ENCODE results near the gene NAMPT. TPM values are rescaled to one million over a fixed set of nuclear protein-coding genes. Genes with fewer than 3 reads are reported as not detected.

The NAMPT gene
- total RNA-seq, 1 experiment from 2014 or later = 80.8 TPM

GRCh38 chr7:106249488-106249887 is 35.3 kb downstream of the NAMPT start:
- ChIA-PET CTCF (no interaction called here), POLR2A (no interaction called here)
- Histone ChIP-seq H3K9me3 (ENCODE audit: control insufficient read depth, insufficient read depth, low read depth, low read length) (no peaks in the 10 kb centered on the region; the same call in 1 of the 2 replicates), H3K4me3 (ENCODE audit: low read depth in 2 of 2, low read length in 2 of 2) (no peak overlapping the region), H3K36me3 (ENCODE audit: control insufficient read depth, insufficient read depth, low read length) (peaks cover 13% of the 10 kb centered on the region), H3K27ac (ENCODE audit: low read length) (no peak overlapping the region), H3K4me1 (ENCODE audit: control insufficient read depth, insufficient read depth, low read length) (no peaks in the 10 kb centered on the region), H3K27me3 (ENCODE audit: control insufficient read depth, insufficient read depth, low read length) (no peaks in the 10 kb centered on the region)
- in situ Hi-C loops (cut with HindIII; ENCODE audit: low pct_unique_long_range_greater_than_20kb, low sequenced_read_pairs) (no loop called here), intact Hi-C loops (cut with micrococcal nuclease; ENCODE audit: unreplicated experiment) (no loop called here)
- no peak for TF ChIP-seq POLR2AphosphoS5 (IDR thresholded peaks at IDR 0.05; ENCODE audit: low read depth, low read length)
- TF ChIP-seq SIN3A (IDR thresholded peaks at IDR 0.05; ENCODE audit: borderline replicate concordance, insufficient read depth, low read depth, low read length) = no peak
- no peak for TF ChIP-seq TCF7L2 (IDR thresholded peaks at IDR 0.05; ENCODE audit: low read depth, low read length)
- TF ChIP-seq, protein P1, sequence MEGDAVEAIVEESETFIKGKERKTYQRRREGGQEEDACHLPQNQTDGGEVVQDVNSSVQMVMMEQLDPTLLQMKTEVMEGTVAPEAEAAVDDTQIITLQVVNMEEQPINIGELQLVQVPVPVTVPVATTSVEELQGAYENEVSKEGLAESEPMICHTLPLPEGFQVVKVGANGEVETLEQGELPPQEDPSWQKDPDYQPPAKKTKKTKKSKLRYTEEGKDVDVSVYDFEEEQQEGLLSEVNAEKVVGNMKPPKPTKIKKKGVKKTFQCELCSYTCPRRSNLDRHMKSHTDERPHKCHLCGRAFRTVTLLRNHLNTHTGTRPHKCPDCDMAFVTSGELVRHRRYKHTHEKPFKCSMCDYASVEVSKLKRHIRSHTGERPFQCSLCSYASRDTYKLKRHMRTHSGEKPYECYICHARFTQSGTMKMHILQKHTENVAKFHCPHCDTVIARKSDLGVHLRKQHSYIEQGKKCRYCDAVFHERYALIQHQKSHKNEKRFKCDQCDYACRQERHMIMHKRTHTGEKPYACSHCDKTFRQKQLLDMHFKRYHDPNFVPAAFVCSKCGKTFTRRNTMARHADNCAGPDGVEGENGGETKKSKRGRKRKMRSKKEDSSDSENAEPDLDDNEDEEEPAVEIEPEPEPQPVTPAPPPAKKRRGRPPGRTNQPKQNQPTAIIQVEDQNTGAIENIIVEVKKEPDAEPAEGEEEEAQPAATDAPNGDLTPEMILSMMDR (IDR thresholded peaks at IDR 0.05) = no peak
- ATAC-seq = no peak
- DNase-seq (ENCODE audit: low read depth, low spot score) = no peak
- BruUV-seq (replicated peaks) = no TSS peak

DNA sequence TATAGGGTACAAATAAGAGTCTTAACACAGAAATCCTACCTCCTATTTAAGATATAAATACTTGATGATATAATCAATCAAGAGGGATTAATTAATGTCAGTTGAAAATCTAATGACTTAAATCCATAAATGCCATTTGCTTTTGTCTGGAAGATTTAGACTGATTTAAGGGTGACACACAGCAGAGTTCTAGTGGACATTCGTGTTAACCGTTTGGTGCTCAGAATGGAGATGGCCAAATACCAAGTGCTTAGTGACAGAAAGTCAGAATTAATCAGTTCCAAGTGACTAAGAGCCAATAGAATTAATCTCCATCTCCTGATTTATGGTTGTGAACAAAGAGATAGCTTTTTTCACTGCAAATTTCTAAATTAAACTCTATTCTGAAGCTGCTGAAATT is 36.2 kb downstream of the NAMPT start:
- Histone ChIP-seq H3K27ac (ENCODE audit: low read length) (no peak overlapping the region), H3K27me3 (ENCODE audit: control insufficient read depth, insufficient read depth, low read length) (no peaks in the 10 kb centered on the region), H3K9me3 (ENCODE audit: control insufficient read depth, insufficient read depth, low read depth, low read length) (no peaks in the 10 kb centered on the region; the same call in 1 of the 2 replicates), H3K36me3 (ENCODE audit: control insufficient read depth, insufficient read depth, low read length) (peaks cover 13% of the 10 kb centered on the region), H3K4me3 (ENCODE audit: low read depth in 2 of 2, low read length in 2 of 2) (no peak overlapping the region), H3K4me1 (ENCODE audit: control insufficient read depth, insufficient read depth, low read length) (no peaks in the 10 kb centered on the region)
- ChIA-PET CTCF (no interaction called here), POLR2A (no interaction called here)
- no TSS peak for BruUV-seq (replicated peaks)
- intact Hi-C loops (cut with micrococcal nuclease; ENCODE audit: unreplicated experiment) (no loop called here), in situ Hi-C loops (cut with HindIII; ENCODE audit: low pct_unique_long_range_greater_than_20kb, low sequenced_read_pairs) (no loop called here)
- ATAC-seq = no peak
- no peak for DNase-seq (ENCODE audit: low read depth, low spot score)
- TF ChIP-seq TCF7L2 (IDR thresholded peaks at IDR 0.05; ENCODE audit: low read depth, low read length) = no peak
- TF ChIP-seq, protein P1 (IDR thresholded peaks at IDR 0.05) = no peak
- TF ChIP-seq SIN3A (IDR thresholded peaks at IDR 0.05; ENCODE audit: borderline replicate concordance, insufficient read depth, low read depth, low read length) = no peak
- TF ChIP-seq, protein P2, sequence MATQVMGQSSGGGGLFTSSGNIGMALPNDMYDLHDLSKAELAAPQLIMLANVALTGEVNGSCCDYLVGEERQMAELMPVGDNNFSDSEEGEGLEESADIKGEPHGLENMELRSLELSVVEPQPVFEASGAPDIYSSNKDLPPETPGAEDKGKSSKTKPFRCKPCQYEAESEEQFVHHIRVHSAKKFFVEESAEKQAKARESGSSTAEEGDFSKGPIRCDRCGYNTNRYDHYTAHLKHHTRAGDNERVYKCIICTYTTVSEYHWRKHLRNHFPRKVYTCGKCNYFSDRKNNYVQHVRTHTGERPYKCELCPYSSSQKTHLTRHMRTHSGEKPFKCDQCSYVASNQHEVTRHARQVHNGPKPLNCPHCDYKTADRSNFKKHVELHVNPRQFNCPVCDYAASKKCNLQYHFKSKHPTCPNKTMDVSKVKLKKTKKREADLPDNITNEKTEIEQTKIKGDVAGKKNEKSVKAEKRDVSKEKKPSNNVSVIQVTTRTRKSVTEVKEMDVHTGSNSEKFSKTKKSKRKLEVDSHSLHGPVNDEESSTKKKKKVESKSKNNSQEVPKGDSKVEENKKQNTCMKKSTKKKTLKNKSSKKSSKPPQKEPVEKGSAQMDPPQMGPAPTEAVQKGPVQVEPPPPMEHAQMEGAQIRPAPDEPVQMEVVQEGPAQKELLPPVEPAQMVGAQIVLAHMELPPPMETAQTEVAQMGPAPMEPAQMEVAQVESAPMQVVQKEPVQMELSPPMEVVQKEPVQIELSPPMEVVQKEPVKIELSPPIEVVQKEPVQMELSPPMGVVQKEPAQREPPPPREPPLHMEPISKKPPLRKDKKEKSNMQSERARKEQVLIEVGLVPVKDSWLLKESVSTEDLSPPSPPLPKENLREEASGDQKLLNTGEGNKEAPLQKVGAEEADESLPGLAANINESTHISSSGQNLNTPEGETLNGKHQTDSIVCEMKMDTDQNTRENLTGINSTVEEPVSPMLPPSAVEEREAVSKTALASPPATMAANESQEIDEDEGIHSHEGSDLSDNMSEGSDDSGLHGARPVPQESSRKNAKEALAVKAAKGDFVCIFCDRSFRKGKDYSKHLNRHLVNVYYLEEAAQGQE (IDR thresholded peaks at IDR 0.05; ENCODE audit: insufficient read depth in 1 of 2, low read depth in 2 of 2, low read length in 1 of 2) = no peak
- no peak for TF ChIP-seq POLR2AphosphoS5 (IDR thresholded peaks at IDR 0.05; ENCODE audit: low read depth, low read length)
